MM.1S (cell line): ENCODE data around the gene WDR90.

ENCODE experiments used
- DNase-seq: peaks from one replicate; pipeline ENCODE4 v3.0.0-alpha.2; 2015
- H2AFZ ChIP-seq: fragments of 300-600 bp; sonication (generic); 2 replicates; pipeline ENCODE4 v1.6.0; 2016; ENCODE audit warnings: antibody characterized with exemption, low read length
- H3F3A ChIP-seq: fragments of 300-600 bp; sonication (generic); 2 replicates; pipeline ENCODE4 v1.6.1; 2016; ENCODE audit warnings: mild to moderate bottlenecking, antibody characterized with exemption, low read length, moderate library complexity, mixed read lengths; ENCODE audit not compliant: insufficient read depth
- H3K27ac ChIP-seq: fragments of 300-600 bp; sonication (generic); 2 replicates; pipeline ENCODE4 v1.5.1; 2016; ENCODE audit warnings: mild to moderate bottlenecking, low read length
- H3K27me3 ChIP-seq: fragments of 300-600 bp; sonication (generic); replicated peaks from 2 replicates; pipeline ENCODE4 v1.6.0; 2016; ENCODE audit warnings: low read length; ENCODE audit not compliant: insufficient read depth
- H3K36me3 ChIP-seq: fragments of 300-600 bp; sonication (generic); replicated peaks from 2 replicates; pipeline ENCODE4 v1.6.1; 2016; ENCODE audit warnings: mild to moderate bottlenecking, low read length, mixed read lengths; ENCODE audit not compliant: insufficient read depth
- H3K4me1 ChIP-seq: fragments of 300-600 bp; sonication (generic); 2 replicates; pipeline ENCODE4 v1.6.1; 2016; ENCODE audit warnings: low read length, mixed read lengths
- H3K4me2 ChIP-seq: fragments of 300-600 bp; sonication (generic); 2 replicates; pipeline ENCODE4 v1.6.0; 2016; ENCODE audit warnings: low read depth, low read length
- H3K4me3 ChIP-seq: fragments of 300-600 bp; sonication (generic); 2 replicates; pipeline ENCODE4 v1.5.1; 2016; ENCODE audit warnings: low read length, mixed read lengths
- H3K79me2 ChIP-seq: fragments of 300-600 bp; sonication (generic); 2 replicates; pipeline ENCODE4 v1.6.1; 2016; ENCODE audit warnings: mixed run types, low read length, mixed read lengths
- H3K9ac ChIP-seq: fragments of 300-600 bp; sonication (generic); 2 replicates; pipeline ENCODE4 v1.6.1; 2016; ENCODE audit warnings: low read length, mixed read lengths
- H3K9me2 ChIP-seq: fragments of 300-600 bp; sonication (generic); replicated peaks from 2 replicates; pipeline ENCODE4 v1.6.1; 2016; ENCODE audit warnings: mild to moderate bottlenecking, low read length, mixed read lengths; ENCODE audit not compliant: insufficient read depth
- H3K9me3 ChIP-seq: fragments of 300-600 bp; sonication (generic); replicated peaks from 2 replicates; pipeline ENCODE4 v1.6.1; 2016; ENCODE audit warnings: mild to moderate bottlenecking, low read length, mixed read lengths; ENCODE audit not compliant: insufficient read depth
- H4K20me1 ChIP-seq: fragments of 300-600 bp; sonication (generic); 2 replicates; pipeline ENCODE4 v1.6.1; 2016; ENCODE audit warnings: mild to moderate bottlenecking, low read length, moderate library complexity, mixed read lengths; ENCODE audit not compliant: insufficient read depth
- CTCF ChIP-seq: fragments of 300-600 bp; sonication (generic); IDR thresholded peaks from 2 replicates; pipeline ENCODE4 v1.5.1; 2016; ENCODE audit warnings: antibody characterized with exemption, low read length, mixed read lengths
- EZH2 ChIP-seq: fragments of 300-600 bp; sonication (generic); optimal IDR thresholded peaks from 2 replicates; pipeline ENCODE3; 2017; ENCODE audit warnings: low read depth, mild to moderate bottlenecking, antibody characterized with exemption, low read length, mixed read lengths
- EZH2phosphoT487 ChIP-seq: fragments of 300-600 bp; sonication (generic); IDR thresholded peaks from 2 replicates; pipeline ENCODE4 v1.6.1; 2018; ENCODE audit warnings: antibody characterized with exemption, low read length

The WDR90 gene

GRCh38 chr16:708959-709358 lies 59.8 kb downstream of the WDR90 start:
- Histone ChIP-seq H3K27me3 (peaks cover 58% of the 10 kb centered on the region), H4K20me1 (no peaks in the 10 kb centered on the region)

GRCh38 chr16:709566-710499 lies 60.7 kb downstream of the WDR90 start:
- Histone ChIP-seq H3K9me3 (no peaks in the 10 kb centered on the region), H2AFZ (no peak overlapping the region), H3K4me1 (peaks cover 7% of the 10 kb centered on the region; the same call in 1 of the 2 replicates), H3K4me2 (no peak overlapping the region), H3F3A (no peaks in the 10 kb centered on the region), H3K27me3 (peaks cover 49% of the 10 kb centered on the region), H4K20me1 (no peaks in the 10 kb centered on the region), H3K36me3 (no peaks in the 10 kb centered on the region), H3K4me3 (no peak overlapping the region), H3K27ac (no peak overlapping the region), H3K9ac (no peak overlapping the region), H3K79me2 (no peaks in the 10 kb centered on the region), H3K9me2 (no peaks in the 10 kb centered on the region)
- no peak for DNase-seq
- TF ChIP-seq CTCF (no peak), EZH2phosphoT487 (no peak), EZH2 (no peak)

More at GRCh38 chr16:708959-709358, 59.8 kb downstream of the WDR90 start:
- Histone ChIP-seq H3K79me2 (no peaks in the 10 kb centered on the region), H3K9me3 (no peaks in the 10 kb centered on the region), H3K27ac (no peak overlapping the region), H2AFZ (no peak overlapping the region), H3F3A (no peaks in the 10 kb centered on the region), H3K4me1 (no peaks in the 10 kb centered on the region; the same call in 1 of the 2 replicates), H3K4me2 (no peak overlapping the region), H3K4me3 (no peak overlapping the region), H3K36me3 (no peaks in the 10 kb centered on the region), H3K9ac (no peak overlapping the region), H3K9me2 (no peaks in the 10 kb centered on the region)
- TF ChIP-seq EZH2: no peak
- TF ChIP-seq EZH2phosphoT487: no peak
- TF ChIP-seq CTCF: no peak
- no peak for DNase-seq

DNA sequence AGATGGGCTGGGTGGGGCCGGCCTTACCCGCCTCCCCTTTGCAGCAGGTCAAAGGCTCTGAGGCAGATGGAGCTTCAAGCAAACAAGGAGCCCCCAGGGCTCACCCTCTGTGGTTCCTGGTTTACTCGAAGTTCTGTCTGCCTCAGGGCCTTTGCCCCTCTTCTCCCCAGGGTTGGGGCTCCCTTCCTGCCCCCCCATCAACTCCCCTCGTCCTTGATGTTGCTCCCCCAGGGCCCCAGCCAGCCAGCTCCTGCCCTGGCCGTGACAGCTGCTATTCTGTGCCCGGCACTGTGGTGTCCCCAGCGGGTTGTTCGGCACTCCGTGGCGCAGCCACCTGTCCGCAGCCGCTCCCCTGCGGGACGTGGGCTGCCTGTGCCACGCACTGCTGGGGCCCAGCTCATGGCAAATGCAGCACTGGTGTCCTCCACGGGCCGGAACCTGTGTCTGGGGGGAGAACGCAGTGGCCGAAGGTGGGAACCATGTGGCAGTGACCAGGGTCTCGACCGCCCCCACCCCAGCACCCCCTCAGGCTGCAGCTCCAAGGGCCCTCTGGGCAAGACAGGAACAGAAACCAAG lies 61.4 kb downstream of the WDR90 start:
- Histone ChIP-seq H3K4me2 (no peak overlapping the region), H3K9me3 (no peaks in the 10 kb centered on the region), H3K27me3 (peaks cover 46% of the 10 kb centered on the region), H3K4me1 (peaks cover 7% of the 10 kb centered on the region; the same call in 1 of the 2 replicates), H3K36me3 (no peaks in the 10 kb centered on the region), H3K9me2 (no peaks in the 10 kb centered on the region), H4K20me1 (no peaks in the 10 kb centered on the region), H2AFZ (no peak overlapping the region), H3F3A (no peaks in the 10 kb centered on the region), H3K4me3 (no peak overlapping the region), H3K79me2 (no peaks in the 10 kb centered on the region), H3K27ac (no peak overlapping the region), H3K9ac (no peak overlapping the region)
- TF ChIP-seq EZH2phosphoT487 (no peak), EZH2 (no peak), CTCF (no peak)
- DNase-seq: no peak
